ENCODE data around the gene CLPX. TPM values are rescaled to one million over a fixed set of nuclear protein-coding genes. Genes with fewer than 3 reads are reported as not detected.

The CLPX gene
- total RNA-seq, 4 donors from 2014 or later = 12.0 to 72.2 (median 57.4) TPM

DNA sequence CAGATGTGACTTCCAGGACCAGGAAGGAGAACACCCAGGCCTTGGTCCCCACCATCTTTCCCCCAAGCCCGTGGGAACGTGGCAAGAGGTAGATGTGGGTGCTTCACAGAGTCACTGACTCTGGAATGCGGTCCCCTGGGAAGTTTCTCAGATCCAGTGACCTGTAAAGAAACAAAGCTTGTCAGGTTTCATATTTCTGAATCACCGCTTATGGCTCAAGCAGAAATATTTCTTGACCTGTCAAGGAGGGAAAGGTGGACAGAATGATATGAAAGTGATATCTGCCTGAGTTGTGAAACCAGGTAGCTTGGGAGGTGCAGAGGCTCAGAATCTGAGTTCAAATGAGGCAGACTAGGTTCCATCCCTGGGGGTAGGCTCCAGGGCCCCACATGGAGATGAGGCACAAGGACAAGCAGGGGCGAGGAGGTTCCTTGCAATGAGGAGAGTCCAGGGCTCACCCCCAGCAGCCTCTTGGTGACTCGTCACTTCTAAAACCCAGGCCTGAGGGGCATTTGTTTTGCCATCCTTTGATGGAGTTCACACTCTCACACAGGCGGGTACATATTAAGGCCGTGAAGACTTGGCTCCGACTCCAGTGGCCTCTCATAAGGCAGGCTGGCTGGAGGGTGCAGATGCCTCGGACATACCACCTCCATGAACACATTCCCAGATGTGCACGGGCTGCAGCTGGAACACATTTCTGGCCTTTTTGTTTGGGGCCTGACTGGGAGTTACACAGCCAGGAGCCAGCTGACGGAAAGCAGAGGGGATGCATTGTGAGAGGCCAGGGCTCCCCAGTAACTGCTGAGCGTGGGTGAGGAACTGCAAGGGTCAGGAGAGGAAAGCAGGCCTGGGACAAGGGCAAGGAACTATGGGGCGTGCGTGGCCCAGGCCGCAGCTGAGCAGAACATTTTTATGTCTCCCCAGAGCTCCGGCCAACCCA lies 24.8 kb upstream of the CLPX start:
- H3K27me3 ChIP-seq = no peaks in the 10 kb centered on the region
- in situ Hi-C loops (cut with MboI; ENCODE audit: low pct_ligation_motif_present in 1 of 4, low pct_unique_long_range_greater_than_20kb in 1 of 4, low sequenced_read_pairs in 3 of 4) (no loop called here), intact Hi-C loops (cut with DNase I; ENCODE audit: low total_unique reads) (no loop called here)
- 78 to 100% methylated on average over 3 to 17 of the region's 17 CpGs for WGBS, 2 donors (ENCODE audit: low coverage in 1 of 2)
- peaks cover 0 to 16% (median 8%) of the 10 kb centered on the region in 4 donors for H3K4me1 ChIP-seq
- H3K9me3 ChIP-seq = no peaks in the 10 kb centered on the region
- no peak for DNase-seq
- no peak for TF ChIP-seq POLR2AphosphoS5 (IDR thresholded peaks at IDR 0.05)
- TF ChIP-seq EP300 (IDR thresholded peaks at IDR 0.05; ENCODE audit: low read depth) = no peak
- TF ChIP-seq, protein P1, sequence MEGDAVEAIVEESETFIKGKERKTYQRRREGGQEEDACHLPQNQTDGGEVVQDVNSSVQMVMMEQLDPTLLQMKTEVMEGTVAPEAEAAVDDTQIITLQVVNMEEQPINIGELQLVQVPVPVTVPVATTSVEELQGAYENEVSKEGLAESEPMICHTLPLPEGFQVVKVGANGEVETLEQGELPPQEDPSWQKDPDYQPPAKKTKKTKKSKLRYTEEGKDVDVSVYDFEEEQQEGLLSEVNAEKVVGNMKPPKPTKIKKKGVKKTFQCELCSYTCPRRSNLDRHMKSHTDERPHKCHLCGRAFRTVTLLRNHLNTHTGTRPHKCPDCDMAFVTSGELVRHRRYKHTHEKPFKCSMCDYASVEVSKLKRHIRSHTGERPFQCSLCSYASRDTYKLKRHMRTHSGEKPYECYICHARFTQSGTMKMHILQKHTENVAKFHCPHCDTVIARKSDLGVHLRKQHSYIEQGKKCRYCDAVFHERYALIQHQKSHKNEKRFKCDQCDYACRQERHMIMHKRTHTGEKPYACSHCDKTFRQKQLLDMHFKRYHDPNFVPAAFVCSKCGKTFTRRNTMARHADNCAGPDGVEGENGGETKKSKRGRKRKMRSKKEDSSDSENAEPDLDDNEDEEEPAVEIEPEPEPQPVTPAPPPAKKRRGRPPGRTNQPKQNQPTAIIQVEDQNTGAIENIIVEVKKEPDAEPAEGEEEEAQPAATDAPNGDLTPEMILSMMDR (IDR thresholded peaks at IDR 0.05) = no peak
- H3K4me3 ChIP-seq = no peak overlapping the region
- peak overlapping the region in 3 of 4 donors; percentile 1 to 63 (median 28) for H3K27ac ChIP-seq
- H3K36me3 ChIP-seq = no peaks in the 10 kb centered on the region

DNA sequence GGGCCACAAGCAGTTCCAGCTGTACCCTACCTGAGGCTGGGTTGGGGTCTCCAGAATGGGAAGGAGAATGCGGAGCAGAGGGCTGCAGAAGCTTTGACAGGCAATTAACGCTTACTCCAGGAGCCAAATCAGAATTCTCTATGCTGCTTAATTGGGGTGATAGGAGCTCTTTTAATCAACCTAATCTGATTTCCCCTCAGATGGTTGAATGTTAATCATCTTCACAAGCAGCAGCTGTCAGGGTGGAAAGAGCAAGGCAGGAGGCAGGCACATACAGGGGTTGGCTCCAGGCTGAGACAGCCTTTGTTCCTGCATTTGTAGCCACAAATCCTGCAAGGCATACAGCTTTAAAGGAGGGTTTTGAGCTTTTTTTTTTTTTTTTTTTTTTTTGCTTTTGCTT lies 23.5 kb upstream of the CLPX start:
- peaks cover 0 to 16% (median 8%) of the 10 kb centered on the region in 4 donors for H3K4me1 ChIP-seq
- no peaks in the 10 kb centered on the region for H3K9me3 ChIP-seq
- in situ Hi-C loops (cut with MboI; ENCODE audit: low pct_ligation_motif_present in 1 of 4, low pct_unique_long_range_greater_than_20kb in 1 of 4, low sequenced_read_pairs in 3 of 4) (no loop called here), intact Hi-C loops (cut with DNase I; ENCODE audit: low total_unique reads) (no loop called here)
- H3K36me3 ChIP-seq = no peaks in the 10 kb centered on the region
- WGBS, 2 donors (ENCODE audit: low coverage in 1 of 2) = 100% methylated on average over 1 to 2 of the region's 2 CpGs
- H3K27me3 ChIP-seq = no peaks in the 10 kb centered on the region
- H3K4me3 ChIP-seq = no peak overlapping the region
- no peak overlapping the region for H3K27ac ChIP-seq
- TF ChIP-seq, protein P1 (IDR thresholded peaks at IDR 0.05) = no peak
- no peak for TF ChIP-seq POLR2AphosphoS5 (IDR thresholded peaks at IDR 0.05)
- no peak for TF ChIP-seq POLR2A (IDR thresholded peaks at IDR 0.05)
- no peak for TF ChIP-seq EP300 (IDR thresholded peaks at IDR 0.05; ENCODE audit: low read depth)
- no peak for DNase-seq

DNA sequence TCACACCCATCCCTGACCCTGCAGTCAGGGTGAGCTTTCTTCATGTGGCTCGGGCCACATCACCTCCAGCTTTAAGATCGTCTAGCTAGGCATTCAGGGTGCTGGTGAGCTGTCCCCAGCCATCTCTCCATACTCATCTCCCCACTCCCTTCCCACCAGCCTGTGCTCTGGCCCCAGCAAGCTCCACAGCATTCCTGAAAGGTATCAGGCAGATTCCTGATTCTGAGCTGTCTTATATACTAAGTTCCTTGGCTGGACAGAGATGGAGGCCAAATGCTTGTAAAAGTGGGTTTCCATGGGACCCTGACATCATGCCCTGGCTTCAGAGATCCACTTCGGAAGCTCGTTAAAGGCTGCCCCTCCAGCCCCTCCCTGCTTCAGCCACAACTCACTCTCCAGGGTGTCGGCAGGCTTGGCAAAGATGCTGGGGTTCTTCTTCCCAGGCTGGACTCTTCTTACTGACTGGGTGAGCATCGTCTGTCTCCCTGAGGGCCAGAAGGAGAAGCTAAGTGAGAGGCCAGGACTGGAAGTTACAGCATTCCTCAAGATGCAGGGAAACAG lies 22.2 kb upstream of the CLPX start:
- H3K27ac ChIP-seq = peak overlapping the region in 1 of 4 donors; percentile 11
- no peak for TF ChIP-seq EP300 (IDR thresholded peaks at IDR 0.05; ENCODE audit: low read depth)
- TF ChIP-seq, protein P1 (IDR thresholded peaks at IDR 0.05) = no peak
- TF ChIP-seq POLR2A (IDR thresholded peaks at IDR 0.05) = no peak
- TF ChIP-seq POLR2AphosphoS5 (IDR thresholded peaks at IDR 0.05) = no peak
- in situ Hi-C loops (cut with MboI; ENCODE audit: low pct_ligation_motif_present in 1 of 4, low pct_unique_long_range_greater_than_20kb in 1 of 4, low sequenced_read_pairs in 3 of 4) = no loop called here
- no peaks in the 10 kb centered on the region for H3K9me3 ChIP-seq
- DNase-seq = no peak
- no peak overlapping the region for H3K4me3 ChIP-seq
- no peaks in the 10 kb centered on the region for H3K27me3 ChIP-seq
- peaks cover 0 to 16% (median 8%) of the 10 kb centered on the region in 4 donors for H3K4me1 ChIP-seq
- 58 to 73% methylated on average over 2 to 6 of the region's 6 CpGs for WGBS, 2 donors (ENCODE audit: low coverage in 1 of 2)
- H3K36me3 ChIP-seq = no peaks in the 10 kb centered on the region
- intact Hi-C loops (cut with DNase I; ENCODE audit: low total_unique reads) = no loop called here

DNA sequence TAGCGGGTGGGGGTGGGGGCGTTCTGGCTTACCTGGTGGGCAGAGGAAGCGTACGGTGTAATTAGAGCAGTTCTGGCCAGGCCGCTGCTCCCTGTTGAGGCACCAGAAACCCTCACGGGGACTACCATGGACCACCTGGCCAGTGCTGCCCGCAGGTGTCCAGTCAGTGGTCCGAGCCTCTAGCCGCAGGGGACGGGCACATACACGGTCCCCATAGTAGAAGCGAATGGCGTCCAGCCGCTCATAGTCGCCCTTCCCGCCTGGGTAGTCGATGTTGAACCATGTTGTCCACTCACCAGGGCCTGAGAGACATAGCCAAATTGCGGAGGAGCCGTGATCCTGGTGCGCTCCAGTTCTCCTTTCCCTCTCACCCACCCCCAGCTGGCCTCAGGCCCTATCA lies 21.6 kb upstream of the CLPX start:
- no peaks in the 10 kb centered on the region for H3K36me3 ChIP-seq
- in situ Hi-C loops (cut with MboI; ENCODE audit: low pct_ligation_motif_present in 1 of 4, low pct_unique_long_range_greater_than_20kb in 1 of 4, low sequenced_read_pairs in 3 of 4) = no loop called here
- H3K27me3 ChIP-seq = no peaks in the 10 kb centered on the region
- TF ChIP-seq POLR2A (IDR thresholded peaks at IDR 0.05) (no peak), POLR2AphosphoS5 (IDR thresholded peaks at IDR 0.05) (no peak), EP300 (IDR thresholded peaks at IDR 0.05; ENCODE audit: low read depth) (no peak)
- TF ChIP-seq, protein P1 (IDR thresholded peaks at IDR 0.05) = no peak
- no peak for DNase-seq
- H3K27ac ChIP-seq = peak overlapping the region in 1 of 4 donors; percentile 11
- no peak overlapping the region for H3K4me3 ChIP-seq
- peaks cover 0 to 12% (median 2%) of the 10 kb centered on the region in 4 donors for H3K4me1 ChIP-seq
- intact Hi-C loops (cut with DNase I; ENCODE audit: low total_unique reads) = no loop called here
- 99% methylated on average over 16 of the region's 20 CpGs; no CpG with 5 or more reads in 1 of the 2 donors for WGBS, 2 donors (ENCODE audit: low coverage in 1 of 2)
- H3K9me3 ChIP-seq = no peaks in the 10 kb centered on the region

Data from transverse colon (tissue), 4 donors.